AG10803 (cell line): ENCODE data around the gene KTN1.
A peak's percentile ranks its signal among the peaks of the same experiment; 100 is the strongest.

ENCODE experiments used
- DNase-seq: peaks from one replicate; pipeline ENCODE4 v3.0.0; 2010; ENCODE audit warnings: low read depth
- H3K4me3 ChIP-seq: 2 replicates; pipeline ENCODE4 v1.5.1; 2011; ENCODE audit warnings: mild to moderate bottlenecking, low read length, control low read depth
- TF ChIP-seq, protein P1 (sequence below): conservative IDR thresholded peaks from 2 replicates; pipeline ENCODE4 v1.5.1; 2011; ENCODE audit warnings: mild to moderate bottlenecking, low read length, control low read depth, inconsistent platforms

Gene KTN1

GRCh38 chr14:55689981-55690871 lies 110.2 kb downstream of the KTN1 start:
- DNase-seq: no peak
- H3K4me3 ChIP-seq: no peak overlapping the region
- TF ChIP-seq, protein P1, sequence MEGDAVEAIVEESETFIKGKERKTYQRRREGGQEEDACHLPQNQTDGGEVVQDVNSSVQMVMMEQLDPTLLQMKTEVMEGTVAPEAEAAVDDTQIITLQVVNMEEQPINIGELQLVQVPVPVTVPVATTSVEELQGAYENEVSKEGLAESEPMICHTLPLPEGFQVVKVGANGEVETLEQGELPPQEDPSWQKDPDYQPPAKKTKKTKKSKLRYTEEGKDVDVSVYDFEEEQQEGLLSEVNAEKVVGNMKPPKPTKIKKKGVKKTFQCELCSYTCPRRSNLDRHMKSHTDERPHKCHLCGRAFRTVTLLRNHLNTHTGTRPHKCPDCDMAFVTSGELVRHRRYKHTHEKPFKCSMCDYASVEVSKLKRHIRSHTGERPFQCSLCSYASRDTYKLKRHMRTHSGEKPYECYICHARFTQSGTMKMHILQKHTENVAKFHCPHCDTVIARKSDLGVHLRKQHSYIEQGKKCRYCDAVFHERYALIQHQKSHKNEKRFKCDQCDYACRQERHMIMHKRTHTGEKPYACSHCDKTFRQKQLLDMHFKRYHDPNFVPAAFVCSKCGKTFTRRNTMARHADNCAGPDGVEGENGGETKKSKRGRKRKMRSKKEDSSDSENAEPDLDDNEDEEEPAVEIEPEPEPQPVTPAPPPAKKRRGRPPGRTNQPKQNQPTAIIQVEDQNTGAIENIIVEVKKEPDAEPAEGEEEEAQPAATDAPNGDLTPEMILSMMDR: no peak

GRCh38 chr14:55691659-55692058 lies 111.7 kb downstream of the KTN1 start:
- TF ChIP-seq, protein P1: no peak
- H3K4me3 ChIP-seq: no peak overlapping the region
- no peak for DNase-seq

- no peak for DNase-seq
- no peak overlapping the region for H3K4me3 ChIP-seq
- TF ChIP-seq, protein P1: no peak
These were observed 113.9 kb downstream of the KTN1 start for GRCh38 chr14:55693904-55694303.

DNA sequence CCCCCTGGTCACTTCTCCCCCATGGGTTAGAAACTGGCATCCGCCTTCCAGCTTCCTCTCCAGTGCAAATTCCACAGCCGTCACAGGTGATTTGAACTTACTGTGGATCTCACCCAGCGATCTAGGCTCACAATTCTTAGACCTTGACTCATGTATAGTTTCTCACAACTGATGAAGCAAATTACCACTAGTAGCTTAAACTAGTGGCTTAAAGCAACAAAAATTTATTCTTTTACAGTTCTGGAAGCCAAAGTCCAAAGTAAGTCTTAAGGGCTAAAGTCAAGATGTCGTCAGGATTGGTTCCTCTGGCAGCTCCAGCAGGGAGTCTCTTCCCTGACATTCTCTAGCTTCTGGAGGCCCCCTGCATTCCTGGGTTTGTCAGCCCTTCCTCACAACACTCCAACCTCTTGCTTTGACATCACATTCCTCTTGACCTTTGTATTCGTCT lies 117.4 kb downstream of the KTN1 start:
- H3K4me3 ChIP-seq: no peak overlapping the region
- TF ChIP-seq, protein P1: no peak
- no peak for DNase-seq

DNA sequence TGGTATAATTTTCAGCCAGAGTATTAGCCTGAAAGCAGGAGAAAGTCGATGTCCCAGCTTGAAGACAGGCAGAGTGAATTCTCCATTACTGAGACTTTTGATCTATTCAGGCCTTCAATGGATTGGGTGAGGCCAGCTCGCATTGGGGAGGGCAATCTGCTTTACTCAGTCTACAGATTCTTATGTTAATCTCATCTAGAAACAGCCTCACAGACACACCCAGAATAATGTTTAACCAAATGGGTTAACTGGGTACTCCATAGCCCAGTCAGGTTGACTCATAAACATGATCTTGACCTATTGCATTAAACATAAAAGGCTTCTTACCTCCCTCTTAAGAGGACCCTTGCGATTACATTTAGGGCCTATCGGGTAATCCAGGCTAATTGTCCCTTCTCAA lies 118.0 kb downstream of the KTN1 start:
- TF ChIP-seq, protein P1: no peak
- no peak for DNase-seq

GRCh38 chr14:55699131-55700057 lies 119.4 kb downstream of the KTN1 start:
- DNase-seq: peak; percentile 78
- TF ChIP-seq, protein P1: no peak
- H3K4me3 ChIP-seq: no peak overlapping the region

More for the DNA sequence above, 118.0 kb downstream of the KTN1 start:
- H3K4me3 ChIP-seq: no peak overlapping the region
